Coronary artery (tissue), 2 donors: Measurements from ENCODE around the gene CH25H.
"Not testable (repeated sequence)": the region's sequence is repeated elsewhere in the genome, so short reads cannot be mapped to it uniquely, and the experiment has no call there.

ENCODE experiments used
- DNase-seq: peaks from one replicate; pipeline ENCODE4 v3.0.0-alpha.2; 2017; ENCODE audit warnings: low spot score
- H3K27ac ChIP-seq, 2 donors: fragments of 200-600 bp; sonication (generic); one replicate each; pipeline ENCODE4 v1.5.1; 2016 to 2019
- H3K4me3 ChIP-seq: fragments of 200-600 bp; sonication (generic); 2 replicates; pipeline ENCODE4 v1.5.1; 2016; ENCODE audit warnings: mild to moderate bottlenecking, moderate library complexity
- TF ChIP-seq, protein P1 (sequence below): fragments of 200-600 bp; sonication (generic); IDR thresholded peaks from one replicate; pipeline ENCODE4 v1.5.1; 2019; ENCODE audit warnings: antibody characterized with exemption

Gene CH25H

DNA sequence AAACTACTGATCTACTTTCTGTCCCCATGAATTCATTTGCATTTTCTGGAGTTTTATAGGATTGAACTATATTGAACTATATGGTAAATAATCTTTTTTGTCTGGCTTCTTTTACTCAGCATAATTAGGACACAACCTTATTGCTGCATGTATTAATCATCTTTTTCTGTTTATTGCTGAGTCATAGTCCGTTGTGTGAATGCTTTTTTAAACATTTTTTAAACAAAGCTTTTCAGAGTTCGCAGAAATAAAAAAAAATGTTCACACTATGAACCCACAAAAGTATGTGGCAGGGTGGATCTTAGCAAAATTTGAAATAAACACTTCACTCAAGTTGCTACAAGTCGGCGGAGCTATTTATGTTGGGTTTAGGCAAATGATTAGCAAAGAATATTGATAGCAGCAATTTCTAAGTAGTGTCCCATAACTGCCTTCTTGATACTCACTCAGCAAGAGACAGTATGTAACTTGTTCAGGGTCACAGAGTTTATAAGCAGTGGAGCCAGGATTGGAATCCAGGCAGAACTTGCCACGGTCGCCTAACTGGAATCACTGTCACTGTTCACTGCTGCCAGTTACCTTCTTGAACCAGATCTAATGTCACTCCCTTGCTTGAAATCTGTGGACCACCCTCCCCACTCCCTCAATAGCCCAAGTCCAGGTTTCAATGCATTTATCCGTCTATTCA lies 5.6 kb downstream of the CH25H start:
- Histone ChIP-seq H3K27ac (no peak overlapping the region), H3K4me3 (no peak overlapping the region)
- TF ChIP-seq, protein P1, sequence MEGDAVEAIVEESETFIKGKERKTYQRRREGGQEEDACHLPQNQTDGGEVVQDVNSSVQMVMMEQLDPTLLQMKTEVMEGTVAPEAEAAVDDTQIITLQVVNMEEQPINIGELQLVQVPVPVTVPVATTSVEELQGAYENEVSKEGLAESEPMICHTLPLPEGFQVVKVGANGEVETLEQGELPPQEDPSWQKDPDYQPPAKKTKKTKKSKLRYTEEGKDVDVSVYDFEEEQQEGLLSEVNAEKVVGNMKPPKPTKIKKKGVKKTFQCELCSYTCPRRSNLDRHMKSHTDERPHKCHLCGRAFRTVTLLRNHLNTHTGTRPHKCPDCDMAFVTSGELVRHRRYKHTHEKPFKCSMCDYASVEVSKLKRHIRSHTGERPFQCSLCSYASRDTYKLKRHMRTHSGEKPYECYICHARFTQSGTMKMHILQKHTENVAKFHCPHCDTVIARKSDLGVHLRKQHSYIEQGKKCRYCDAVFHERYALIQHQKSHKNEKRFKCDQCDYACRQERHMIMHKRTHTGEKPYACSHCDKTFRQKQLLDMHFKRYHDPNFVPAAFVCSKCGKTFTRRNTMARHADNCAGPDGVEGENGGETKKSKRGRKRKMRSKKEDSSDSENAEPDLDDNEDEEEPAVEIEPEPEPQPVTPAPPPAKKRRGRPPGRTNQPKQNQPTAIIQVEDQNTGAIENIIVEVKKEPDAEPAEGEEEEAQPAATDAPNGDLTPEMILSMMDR: no peak
- no peak for DNase-seq

DNA sequence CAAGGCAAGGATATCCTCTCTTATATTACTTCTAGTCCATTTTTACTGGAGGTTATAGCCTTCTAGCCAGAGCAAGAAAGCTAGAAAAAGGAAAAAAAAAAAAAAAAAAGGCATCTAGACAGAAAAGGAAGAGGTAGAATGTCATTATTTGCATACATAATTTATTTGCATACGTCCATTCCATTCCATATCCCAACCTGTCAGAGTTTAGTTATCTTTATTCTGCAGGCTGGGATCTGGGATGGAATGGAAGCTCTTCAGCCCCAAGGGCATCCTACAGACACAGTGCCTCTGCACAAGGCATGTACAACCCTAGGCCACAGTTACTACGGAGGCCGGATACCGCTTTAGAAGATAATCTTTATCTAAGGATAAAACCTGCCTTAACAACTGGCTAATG lies 9.6 kb downstream of the CH25H start:
- H3K4me3 ChIP-seq: no peak overlapping the region
- no peak overlapping the region for H3K27ac ChIP-seq
- TF ChIP-seq, protein P1: no peak
- no peak for DNase-seq

DNA sequence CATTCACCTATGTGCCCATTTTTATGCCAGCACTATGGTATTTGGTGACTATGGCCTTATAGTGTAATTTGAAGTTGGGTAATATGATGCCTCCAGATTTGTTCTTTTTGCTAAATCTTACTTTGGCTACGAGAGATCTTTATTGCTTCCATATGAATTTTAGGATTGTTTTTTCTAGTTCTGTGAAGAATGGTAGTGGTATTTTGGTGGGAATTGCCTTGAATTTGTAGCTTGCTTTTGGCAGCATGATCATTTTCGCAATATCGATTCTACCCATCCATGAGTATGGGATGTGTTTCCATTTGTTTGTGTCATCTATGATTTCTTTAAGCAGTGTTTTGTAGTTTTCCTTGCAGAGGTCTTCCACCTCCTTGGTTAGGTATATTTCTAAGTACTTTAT lies 15.8 kb downstream of the CH25H start:
- H3K27ac ChIP-seq, DNase-seq: not testable (repeated sequence)

DNA sequence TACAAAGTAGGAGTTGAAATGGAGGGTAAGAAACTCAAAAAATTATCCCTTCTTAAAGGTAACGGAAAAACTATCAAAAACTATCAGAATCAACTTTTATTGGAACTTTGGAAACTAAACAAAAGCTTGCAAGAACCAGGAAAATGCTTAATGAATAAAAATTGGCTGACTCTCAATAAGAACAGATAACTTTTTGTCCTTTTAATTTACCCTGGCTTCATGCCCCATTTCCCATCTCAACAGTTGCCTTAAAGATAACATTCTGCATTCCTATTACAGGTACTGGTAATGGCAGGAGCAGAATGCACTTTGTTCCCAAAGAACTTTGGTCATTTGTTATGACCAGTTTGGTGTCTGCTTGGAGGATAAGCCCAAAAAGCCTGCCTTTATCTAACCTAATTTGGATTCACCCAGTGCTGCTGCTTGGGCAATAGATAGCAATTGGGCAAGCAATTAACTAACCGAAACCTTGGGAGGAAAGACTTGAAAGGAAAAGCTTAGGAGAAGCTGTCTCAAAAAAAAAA lies 17.8 kb downstream of the CH25H start:
- no peak overlapping the region for H3K4me3 ChIP-seq
- no peak for DNase-seq
- TF ChIP-seq, protein P1: no peak
- H3K27ac ChIP-seq: no peak overlapping the region

More for the DNA sequence above, 15.8 kb downstream of the CH25H start:
- H3K4me3 ChIP-seq: not testable (repeated sequence)

DNA sequence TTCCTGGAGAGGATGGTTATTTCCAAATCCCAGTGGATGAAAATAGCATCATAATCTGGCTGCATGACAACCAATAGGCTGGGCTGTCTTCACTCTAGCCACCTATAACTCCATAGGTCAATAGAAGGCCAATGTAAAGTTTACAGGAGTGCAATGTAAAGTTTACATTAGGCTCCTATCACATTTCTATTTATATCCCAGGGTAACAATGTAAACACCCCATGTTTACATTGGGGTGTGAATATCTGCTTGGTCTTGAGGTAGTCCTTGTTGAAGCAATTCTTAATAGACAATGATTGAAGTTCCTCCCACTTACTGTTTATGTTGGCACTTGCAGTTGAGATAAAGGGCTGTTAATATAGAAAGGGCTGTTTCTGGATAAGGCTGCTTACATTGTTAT lies 21.5 kb downstream of the CH25H start:
- Histone ChIP-seq H3K4me3 (no peak overlapping the region), H3K27ac (no peak overlapping the region)
- TF ChIP-seq, protein P1: no peak
- DNase-seq: no peak

DNA sequence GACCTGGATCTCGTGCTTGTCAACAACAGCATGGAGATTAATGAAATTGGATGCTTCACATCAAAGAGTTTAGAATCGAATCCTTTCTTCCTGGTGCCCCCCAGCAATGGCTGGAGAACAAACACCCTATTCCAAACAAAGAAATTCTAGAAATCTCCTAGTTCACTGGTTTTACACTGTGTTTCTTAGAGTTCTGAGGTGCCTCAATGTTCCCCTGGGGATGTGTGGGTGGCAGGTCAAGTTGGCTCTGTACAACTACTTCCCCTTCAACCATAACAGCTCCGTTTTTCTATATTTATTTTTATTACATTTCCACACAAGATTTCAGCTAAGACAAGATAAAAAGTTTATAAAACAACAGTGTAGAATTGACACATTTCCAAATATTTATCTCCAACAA lies 22.5 kb downstream of the CH25H start:
- no peak overlapping the region for H3K27ac ChIP-seq
- no peak overlapping the region for H3K4me3 ChIP-seq
- TF ChIP-seq, protein P1: no peak
- no peak for DNase-seq

DNA sequence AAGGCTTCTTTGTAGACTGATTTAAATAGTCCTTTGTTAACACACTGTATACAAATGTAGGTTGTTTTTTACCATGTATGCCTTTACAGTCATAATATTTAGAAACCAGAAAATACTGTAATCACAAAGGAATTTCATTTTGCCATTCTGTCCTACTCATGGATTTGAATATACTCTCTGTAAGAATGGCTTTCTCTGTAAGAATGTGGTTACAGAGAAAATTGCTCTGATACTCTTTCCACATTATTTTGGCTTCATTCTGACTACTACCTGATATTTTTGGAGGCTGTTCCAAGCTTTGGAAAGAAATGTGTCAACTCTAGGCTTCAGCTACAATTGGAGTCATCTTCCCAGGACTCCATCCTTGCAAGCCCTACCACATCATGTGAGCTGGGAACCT lies 23.5 kb downstream of the CH25H start:
- H3K4me3 ChIP-seq: no peak overlapping the region
- TF ChIP-seq, protein P1: no peak
- H3K27ac ChIP-seq: no peak overlapping the region
- DNase-seq: no peak
